ENCODE measurements around the gene OSBPL6. TPM values are rescaled to one million over a fixed set of nuclear protein-coding genes. Genes with fewer than 3 reads are reported as not detected.
"Not testable (repeated sequence)": the region's sequence is repeated elsewhere in the genome, so short reads cannot be mapped to it uniquely, and the experiment has no call there.

The OSBPL6 gene
- 10 to 100 TPM in 6 of 8 experiments, 1 to 10 TPM in 2; 6.8 to 16.5 (median 11.2) TPM for total RNA-seq

DNA sequence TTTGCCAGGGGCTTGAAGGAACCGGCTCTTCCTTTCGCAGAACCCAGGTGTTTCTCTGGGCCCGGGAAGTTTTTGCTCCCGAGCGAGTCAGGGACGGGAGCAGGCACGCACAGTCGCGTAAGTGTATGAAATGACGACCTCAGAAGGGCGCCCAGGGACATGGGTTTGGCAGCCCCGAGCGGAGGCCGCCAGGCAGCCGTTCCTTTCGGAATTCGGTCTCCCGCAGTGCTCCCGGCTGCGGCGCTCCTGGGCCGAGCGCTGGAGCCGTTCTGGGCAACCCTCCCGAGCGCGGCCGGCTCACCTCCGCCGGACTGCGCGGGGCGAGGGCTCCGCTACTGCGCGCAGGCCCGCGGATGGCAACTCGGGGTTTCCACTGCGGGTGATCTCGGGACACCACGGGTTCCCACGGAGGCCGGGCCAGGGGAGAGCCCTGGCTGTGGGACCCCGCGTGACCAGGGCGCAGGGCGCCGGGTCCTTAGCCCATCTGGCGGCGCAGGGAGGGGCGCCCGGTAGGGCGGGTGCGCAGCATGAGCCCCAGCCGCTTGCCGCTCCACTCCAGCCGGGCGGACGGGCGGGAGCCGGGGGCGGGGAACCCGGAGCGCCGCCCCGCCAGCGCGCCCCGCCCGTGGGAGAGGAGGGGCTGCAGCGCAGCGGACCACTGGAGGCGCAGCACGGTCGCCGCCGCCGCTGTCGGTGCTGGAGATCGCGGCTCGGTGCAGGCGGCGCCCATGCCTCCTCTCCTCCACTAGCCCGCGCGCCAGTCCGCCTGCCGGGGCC is at the start of gene OSBPL6:
OSBPL6 (plus strand) TSS at position 690 of the 777 bp plus-strand sequence. CDS start 111,673 bp downstream, outside the sequence.
- peak within 1 kb of the TSS; percentile 55 to 81 for H3K27ac ChIP-seq
- in situ Hi-C loops (cut with MboI; ENCODE audit: low pct_unique_long_range_greater_than_20kb in 2 of 9, low sequenced_read_pairs in 9 of 9, unreplicated experiment in 9 of 9) = no loop called here

DNA sequence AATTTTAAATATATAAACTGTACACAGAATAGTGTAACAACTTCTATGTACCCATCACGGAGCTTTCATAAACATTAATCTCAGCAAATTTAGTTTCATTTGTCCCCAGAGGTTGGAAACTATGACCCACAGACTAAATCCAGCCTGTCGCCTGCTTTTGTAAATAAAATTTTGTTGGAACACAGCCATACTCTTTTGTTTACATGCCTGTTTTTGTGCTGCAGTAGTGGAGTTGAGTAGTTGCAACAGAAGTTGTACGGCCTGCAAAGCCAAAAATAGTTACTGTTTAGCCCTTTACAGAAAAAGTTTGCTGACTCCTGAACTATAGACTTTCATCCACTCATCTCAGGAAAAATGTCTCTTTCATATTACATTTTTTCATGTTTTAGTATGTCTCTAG is 42.3 kb upstream of the OSBPL6 start:
- Histone ChIP-seq H3K4me1 (replicated peaks in 1 of 2) (no peaks in the 10 kb centered on the region), H3K4me3 (no peak overlapping the region), H3K27ac (no peak overlapping the region)
- ATAC-seq (replicated peaks in 6 of 8) = no peak
- WGBS, 10 experiments = 6 to 100% (median 83%) methylated on average over 1 to 3 of the region's 3 CpGs
- in situ Hi-C loops (cut with MboI; ENCODE audit: low pct_unique_long_range_greater_than_20kb in 2 of 9, low sequenced_read_pairs in 9 of 9, unreplicated experiment in 9 of 9) = no loop called here

More for the DNA sequence above, at the start of gene OSBPL6:
- ATAC-seq (replicated peaks in 6 of 8) = peak; percentile 77 to 90 (median 88)
- Histone ChIP-seq H3K4me1 (replicated peaks in 1 of 2) (peaks cover 0 to 12% of the 10 kb centered on the region in 2 donors), H3K4me3 (peak within 1 kb of the TSS; percentile 74 to 96 (median 91))
- 0 to 20% (median 10%) methylated on average over 1 to 13 of the region's 90 CpGs; no CpG with 5 or more reads in 4 of the 10 experiments for WGBS, 10 experiments

DNA sequence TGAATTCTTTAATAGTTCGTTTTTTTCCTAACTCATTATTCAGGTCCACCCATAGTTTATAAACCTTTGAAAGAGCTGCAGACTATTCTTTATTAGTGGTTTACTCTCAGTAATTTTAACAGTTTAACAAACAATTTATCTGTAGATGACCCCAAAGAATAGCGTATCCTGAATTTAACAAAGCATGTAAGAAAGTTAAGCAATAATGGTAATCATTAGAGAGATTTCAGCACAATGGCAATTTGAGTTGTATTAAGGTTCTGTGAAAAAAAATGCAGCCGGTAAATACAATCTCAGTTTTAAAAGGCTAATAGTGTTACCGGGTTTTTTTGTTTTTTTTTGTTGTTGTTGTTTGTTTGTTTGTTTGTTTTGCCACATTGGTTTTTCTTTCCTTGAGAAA is 41.8 kb upstream of the OSBPL6 start:
- H3K4me1 ChIP-seq (replicated peaks in 1 of 2) = no peaks in the 10 kb centered on the region
- H3K4me3 ChIP-seq = no peak overlapping the region
- in situ Hi-C loops (cut with MboI; ENCODE audit: low pct_unique_long_range_greater_than_20kb in 2 of 9, low sequenced_read_pairs in 9 of 9, unreplicated experiment in 9 of 9) = no loop called here
- 0 to 96% (median 77%) methylated on average over 1 to 4 of the region's 4 CpGs; no CpG with 5 or more reads in 1 of the 10 experiments for WGBS, 10 experiments
- no peak for ATAC-seq (replicated peaks in 6 of 8)
- H3K27ac ChIP-seq = no peak overlapping the region

DNA sequence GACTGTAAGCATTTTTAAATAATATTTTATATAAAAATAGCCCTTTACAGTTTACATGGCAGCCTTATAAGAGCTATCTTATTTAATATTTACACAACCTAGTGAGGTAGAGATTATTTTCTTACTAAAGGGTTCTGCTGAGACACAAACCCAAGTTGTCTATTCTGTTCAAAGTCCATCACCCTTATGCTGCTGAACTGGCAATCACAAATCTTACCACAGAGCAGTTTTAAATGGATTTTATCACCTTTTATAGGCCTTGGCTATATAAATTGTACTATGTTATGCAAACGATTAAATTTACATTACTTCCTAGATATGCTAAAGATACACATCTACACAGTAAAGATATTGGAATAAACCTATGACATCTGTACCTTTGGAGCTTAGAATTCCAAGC is 41.3 kb upstream of the OSBPL6 start:
- in situ Hi-C loops (cut with MboI; ENCODE audit: low pct_unique_long_range_greater_than_20kb in 2 of 9, low sequenced_read_pairs in 9 of 9, unreplicated experiment in 9 of 9) = no loop called here
- ATAC-seq (replicated peaks in 6 of 8) = no peak
- 0 to 75% (median 10%) methylated on average over 1 of the region's 1 CpG; no CpG with 5 or more reads in 4 of the 10 experiments for WGBS, 10 experiments
- no peak overlapping the region for H3K27ac ChIP-seq
- H3K4me1 ChIP-seq (replicated peaks in 1 of 2) = no peaks in the 10 kb centered on the region
- H3K4me3 ChIP-seq = no peak overlapping the region

DNA sequence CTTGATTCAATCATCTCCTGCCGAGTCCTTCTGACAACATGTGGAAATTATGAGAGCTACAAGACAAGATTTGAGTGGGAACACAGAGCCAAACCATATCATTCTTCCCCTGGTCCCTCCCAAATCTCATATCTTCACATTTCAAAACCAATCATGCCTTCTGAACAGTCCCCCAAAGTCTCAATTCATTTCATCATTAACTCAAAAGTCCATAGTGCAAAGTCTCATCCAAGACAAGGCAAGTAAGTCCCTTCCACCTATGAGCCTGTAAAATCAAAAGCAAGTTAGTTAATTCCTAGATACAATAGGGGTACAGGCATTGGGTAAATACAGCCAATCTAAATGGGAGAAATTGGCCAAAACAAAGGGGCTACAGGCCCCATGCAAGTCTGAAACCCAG is 40.4 kb upstream of the OSBPL6 start:
- H3K27ac ChIP-seq; H3K4me1 ChIP-seq (replicated peaks in 1 of 2); H3K4me3 ChIP-seq; ATAC-seq (replicated peaks in 6 of 8); in situ Hi-C loops (cut with MboI; ENCODE audit: low pct_unique_long_range_greater_than_20kb in 2 of 9, low sequenced_read_pairs in 9 of 9, unreplicated experiment in 9 of 9): not testable (repeated sequence)
- WGBS, 10 experiments = 0 to 67% (median 50%) methylated on average over 1 of the region's 1 CpG; no CpG with 5 or more reads in 6 of the 10 experiments

DNA sequence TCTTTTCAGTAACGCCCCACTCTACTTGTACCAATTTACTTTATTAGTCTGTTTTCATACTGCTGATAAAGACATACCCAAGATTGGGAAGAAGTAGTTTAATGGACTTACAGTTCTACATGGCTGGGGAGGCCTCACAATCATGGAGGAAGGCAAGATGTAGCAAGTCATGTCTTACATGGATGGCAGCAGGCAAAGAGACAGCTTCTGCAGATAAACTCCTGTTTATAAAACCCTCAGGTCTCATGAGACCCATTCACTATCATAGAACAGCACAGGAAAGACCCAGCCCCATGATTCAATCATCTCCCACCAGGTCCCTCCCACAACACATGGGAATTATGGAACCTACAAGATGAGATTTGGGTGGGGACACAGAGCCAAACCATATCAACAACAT is 38.8 kb upstream of the OSBPL6 start:
- Histone ChIP-seq H3K4me1 (replicated peaks in 1 of 2) (peaks cover 0 to 8% of the 10 kb centered on the region in 2 donors), H3K27ac (no peak overlapping the region), H3K4me3 (no peak overlapping the region)
- ATAC-seq (replicated peaks in 6 of 8) = no peak
- WGBS, 10 experiments = 63 to 100% (median 100%) methylated on average over 1 of the region's 1 CpG; no CpG with 5 or more reads in 3 of the 10 experiments
- in situ Hi-C loops (cut with MboI; ENCODE audit: low pct_unique_long_range_greater_than_20kb in 2 of 9, low sequenced_read_pairs in 9 of 9, unreplicated experiment in 9 of 9) = no loop called here

DNA sequence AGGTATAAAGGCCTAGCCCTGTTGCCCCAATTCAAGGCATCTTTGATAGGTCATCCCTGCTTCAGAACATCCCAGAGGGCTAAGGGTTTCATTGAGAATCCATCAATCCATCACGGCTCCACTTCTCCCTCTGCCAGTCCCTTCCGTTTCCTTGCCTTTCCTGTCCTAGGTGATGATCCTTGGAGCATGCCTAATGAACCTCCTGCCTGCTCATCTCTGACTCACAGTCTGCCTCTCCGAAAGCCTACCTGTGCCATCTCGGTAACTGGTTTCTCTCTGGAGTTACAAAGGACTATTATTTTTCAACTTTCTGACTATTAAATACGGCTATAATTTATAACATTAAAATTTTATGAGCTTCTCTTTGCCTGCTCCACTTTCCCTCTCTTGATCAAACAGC is 36.7 kb upstream of the OSBPL6 start:
- WGBS, 10 experiments = 0 to 100% (median 89%) methylated on average over 1 to 5 of the region's 5 CpGs

DNA sequence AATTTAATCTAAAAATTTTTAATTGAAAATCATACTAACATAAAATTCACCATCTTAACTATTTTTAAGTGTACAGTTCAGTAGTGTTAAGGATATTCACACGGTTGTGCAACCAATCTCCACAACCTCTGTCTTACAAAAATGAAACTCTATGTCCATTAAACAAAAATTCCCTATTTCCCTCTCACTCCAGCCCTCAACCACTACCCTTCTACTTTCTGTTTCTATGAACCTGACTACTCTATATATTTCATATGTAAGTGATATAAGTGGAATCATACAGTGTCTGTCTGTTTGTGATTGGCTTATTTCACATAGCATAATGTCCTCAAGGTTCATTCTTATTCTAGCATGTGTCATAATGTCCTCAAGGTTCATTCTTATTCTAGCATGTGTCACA is 34.3 kb upstream of the OSBPL6 start:
- ATAC-seq (replicated peaks in 6 of 8) = no peak
- Histone ChIP-seq H3K4me1 (replicated peaks in 1 of 2) (peaks cover 0 to 8% of the 10 kb centered on the region in 2 donors), H3K27ac (no peak overlapping the region), H3K4me3 (no peak overlapping the region)
- 13 to 100% (median 77%) methylated on average over 1 of the region's 1 CpG; no CpG with 5 or more reads in 2 of the 10 experiments for WGBS, 10 experiments
- in situ Hi-C loops (cut with MboI; ENCODE audit: low pct_unique_long_range_greater_than_20kb in 2 of 9, low sequenced_read_pairs in 9 of 9, unreplicated experiment in 9 of 9) = no loop called here

More for the DNA sequence above, 36.7 kb upstream of the OSBPL6 start:
- Histone ChIP-seq H3K4me1 (replicated peaks in 1 of 2) (peaks cover 0 to 8% of the 10 kb centered on the region in 2 donors), H3K4me3 (no peak overlapping the region), H3K27ac (no peak overlapping the region)
- no peak for ATAC-seq (replicated peaks in 6 of 8)
- in situ Hi-C loops (cut with MboI; ENCODE audit: low pct_unique_long_range_greater_than_20kb in 2 of 9, low sequenced_read_pairs in 9 of 9, unreplicated experiment in 9 of 9) = no loop called here

DNA sequence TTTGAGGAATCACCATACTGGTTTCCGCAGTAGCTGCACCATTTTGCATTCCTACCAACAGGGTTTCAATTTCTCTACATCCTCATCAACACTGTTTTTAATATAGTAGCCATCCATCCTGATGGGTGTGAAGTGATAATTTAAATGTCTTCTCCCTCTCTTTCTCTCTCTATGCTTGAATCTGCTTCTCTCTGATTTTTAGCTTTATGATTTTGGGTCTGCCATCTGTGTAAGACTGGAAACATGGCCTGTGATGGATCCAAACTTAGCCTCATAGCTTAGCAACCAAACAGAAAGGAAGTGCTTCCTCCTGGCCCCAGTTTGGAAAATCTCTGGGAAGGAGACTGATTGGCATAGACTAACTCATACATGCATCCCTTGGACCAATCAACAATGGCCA is 33.7 kb upstream of the OSBPL6 start:
- no peak for ATAC-seq (replicated peaks in 6 of 8)
- 75 to 100% (median 100%) methylated on average over 1 of the region's 1 CpG for WGBS, 10 experiments
- Histone ChIP-seq H3K4me3 (no peak overlapping the region), H3K4me1 (replicated peaks in 1 of 2) (peaks cover 0 to 8% of the 10 kb centered on the region in 2 donors), H3K27ac (no peak overlapping the region)
- in situ Hi-C loops (cut with MboI; ENCODE audit: low pct_unique_long_range_greater_than_20kb in 2 of 9, low sequenced_read_pairs in 9 of 9, unreplicated experiment in 9 of 9) = no loop called here

DNA sequence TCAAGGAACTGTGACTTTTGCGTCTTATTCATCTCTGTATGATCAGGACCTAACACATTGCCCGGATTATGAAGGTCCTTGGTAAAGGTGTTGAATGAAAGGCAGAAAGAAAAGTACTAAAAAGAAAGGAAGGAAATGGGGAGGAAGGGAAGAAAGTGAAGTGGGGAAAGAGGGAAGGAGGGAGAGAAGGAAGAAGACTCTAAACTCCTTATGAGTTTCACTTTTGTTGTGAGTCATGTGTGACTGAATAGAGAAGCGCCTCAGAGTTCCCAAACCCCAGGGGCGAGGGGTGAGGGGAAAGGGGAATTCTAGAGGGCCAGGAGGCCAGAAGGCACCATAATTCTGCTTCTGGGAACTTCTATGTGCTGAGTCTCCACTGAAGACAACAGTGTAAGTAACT is 30.9 kb upstream of the OSBPL6 start:
- in situ Hi-C loops (cut with MboI; ENCODE audit: low pct_unique_long_range_greater_than_20kb in 2 of 9, low sequenced_read_pairs in 9 of 9, unreplicated experiment in 9 of 9) = no loop called here

DNA sequence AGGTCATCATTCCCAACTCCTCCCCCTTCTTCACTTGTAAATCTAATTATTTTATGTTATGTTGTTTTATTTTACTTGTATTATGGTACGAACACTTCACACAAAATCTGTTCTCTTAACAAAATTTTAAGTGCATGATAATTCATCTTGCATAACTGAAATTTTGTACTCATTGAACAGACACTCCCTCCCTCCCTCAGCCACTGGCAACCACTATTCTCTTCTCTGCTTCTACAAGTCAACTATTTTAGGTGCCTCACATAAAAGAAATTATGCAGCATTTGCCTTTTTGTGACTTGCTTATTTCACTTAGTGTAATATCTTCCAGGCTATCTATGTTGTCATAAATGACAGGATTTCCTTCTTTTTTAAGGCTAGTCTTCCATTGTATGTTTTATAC is 30.4 kb upstream of the OSBPL6 start:
- Histone ChIP-seq H3K4me1 (replicated peaks in 1 of 2) (peaks cover 0 to 3% of the 10 kb centered on the region in 2 donors), H3K27ac (no peak overlapping the region), H3K4me3 (no peak overlapping the region)
- WGBS, 10 experiments = 40 to 100% (median 80%) methylated on average over 1 of the region's 1 CpG; no CpG with 5 or more reads in 4 of the 10 experiments
- peak in 1 of 8 experiments; percentile 40 for ATAC-seq (replicated peaks in 6 of 8)
- in situ Hi-C loops (cut with MboI; ENCODE audit: low pct_unique_long_range_greater_than_20kb in 2 of 9, low sequenced_read_pairs in 9 of 9, unreplicated experiment in 9 of 9) = no loop called here

More for the DNA sequence above, 30.9 kb upstream of the OSBPL6 start:
- 51 to 100% (median 73%) methylated on average over 1 to 4 of the region's 4 CpGs; no CpG with 5 or more reads in 1 of the 10 experiments for WGBS, 10 experiments
- Histone ChIP-seq H3K4me1 (replicated peaks in 1 of 2) (peaks cover 0 to 7% of the 10 kb centered on the region in 2 donors), H3K4me3 (no peak overlapping the region), H3K27ac (no peak overlapping the region)
- ATAC-seq (replicated peaks in 6 of 8) = peak in 2 of 8 experiments; percentile 46 to 88

DNA sequence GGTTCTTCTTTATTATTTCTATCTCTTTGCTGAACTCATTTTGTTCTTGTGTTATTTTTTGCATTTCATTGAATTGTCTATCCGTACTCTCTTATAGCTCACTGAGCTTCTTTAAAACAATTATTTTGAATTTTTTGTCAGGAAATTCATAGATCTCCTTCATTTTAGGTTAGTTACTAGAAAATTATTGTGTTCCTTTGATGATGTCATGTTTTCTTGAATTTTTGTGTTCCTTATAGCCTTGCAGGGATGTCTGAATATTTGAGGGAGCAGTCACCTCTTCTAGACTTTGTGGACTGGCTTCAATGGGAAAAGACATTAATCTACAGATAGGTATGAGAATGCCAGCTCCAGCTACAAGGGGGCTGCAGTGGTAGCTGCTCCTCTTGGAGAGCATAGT is 20.7 kb upstream of the OSBPL6 start:
- in situ Hi-C loops (cut with MboI; ENCODE audit: low pct_unique_long_range_greater_than_20kb in 2 of 9, low sequenced_read_pairs in 9 of 9, unreplicated experiment in 9 of 9) = no loop called here
- no peak overlapping the region for H3K4me3 ChIP-seq
- no peak for ATAC-seq (replicated peaks in 6 of 8)
- no peak overlapping the region for H3K27ac ChIP-seq
- H3K4me1 ChIP-seq (replicated peaks in 1 of 2) = no peaks in the 10 kb centered on the region
- WGBS, 10 experiments = 92 to 100% (median 100%) methylated on average over 1 of the region's 1 CpG

DNA sequence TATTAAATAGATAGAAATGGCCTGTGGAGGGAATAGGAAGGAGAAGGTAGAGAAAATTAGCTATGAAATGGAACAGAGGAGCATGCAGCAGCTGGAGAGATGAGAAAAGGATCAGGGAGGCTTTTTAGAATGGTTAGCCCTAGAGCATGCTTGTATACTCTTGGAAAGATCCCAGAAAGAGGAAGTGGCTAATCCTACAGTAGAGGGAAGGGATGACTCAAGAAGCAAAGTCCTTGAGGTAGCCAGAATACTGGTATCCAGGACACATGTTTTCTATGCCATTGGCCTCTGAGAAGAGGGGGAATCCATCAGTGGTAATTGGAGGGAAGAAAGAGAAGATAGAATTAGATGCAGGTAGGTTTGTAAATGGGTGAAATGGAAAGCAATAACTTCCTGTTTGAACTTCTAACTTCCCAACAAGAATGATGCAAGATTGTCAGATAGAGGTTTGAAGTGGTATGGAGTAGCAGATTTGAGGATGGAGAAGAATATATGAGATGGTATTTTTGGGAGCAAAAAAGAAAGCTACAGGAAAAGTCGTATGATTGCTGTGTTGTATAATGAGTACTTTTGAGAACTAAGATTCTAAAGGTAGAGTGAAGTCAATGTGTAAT is 17.1 kb upstream of the OSBPL6 start:
- WGBS, 10 experiments = 20 to 100% (median 85%) methylated on average over 1 of the region's 1 CpG
- ATAC-seq (replicated peaks in 6 of 8) = peak in 1 of 8 experiments; percentile 22
- no peaks in the 10 kb centered on the region for H3K4me1 ChIP-seq (replicated peaks in 1 of 2)
- H3K27ac ChIP-seq = no peak overlapping the region
- in situ Hi-C loops (cut with MboI; ENCODE audit: low pct_unique_long_range_greater_than_20kb in 2 of 9, low sequenced_read_pairs in 9 of 9, unreplicated experiment in 9 of 9) = no loop called here
- H3K4me3 ChIP-seq = no peak overlapping the region
